ENCODE results near the gene JRKL.
"Not testable (repeated sequence)": the region's sequence is repeated elsewhere in the genome, so short reads cannot be mapped to it uniquely, and the experiment has no call there.

JRKL gene

GRCh38 chr11:96394773-96395172 lies 5.0 kb downstream of the JRKL start:
- no peak for DNase-seq

GRCh38 chr11:96396637-96397036 lies 6.8 kb downstream of the JRKL start:
- no peak for DNase-seq

- no peak for DNase-seq
Observed at GRCh38 chr11:96397863-96398262, 8.1 kb downstream of the JRKL start.

GRCh38 chr11:96400697-96401096 lies 10.9 kb downstream of the JRKL start:
- DNase-seq: no peak

- not testable (repeated sequence) for DNase-seq
Observed at GRCh38 chr11:96411412-96411811, 21.6 kb downstream of the JRKL start.

- no peak for DNase-seq
Observed at GRCh38 chr11:96412761-96413381, 23.1 kb downstream of the JRKL start.

GRCh38 chr11:96413408-96413807 lies 23.6 kb downstream of the JRKL start:
- no peak for DNase-seq

- DNase-seq: no peak
Observed at GRCh38 chr11:96424693-96425092, 34.9 kb downstream of the JRKL start.

- no peak for DNase-seq
Observed at GRCh38 chr11:96430668-96431067, 40.9 kb downstream of the JRKL start.

- not testable (repeated sequence) for DNase-seq
Observed at GRCh38 chr11:96432654-96433053, 42.8 kb downstream of the JRKL start.
